Hepatocyte (in vitro differentiated cells): ENCODE measurements around the gene MACROD2. TPM values are rescaled to one million over a fixed set of nuclear protein-coding genes. Genes with fewer than 3 reads are reported as not detected.

ENCODE experiments used
- DNase-seq: peaks from one replicate; pipeline ENCODE4 v3.0.0-alpha.2; 2016; ENCODE audit warnings: low spot score
- H2AFZ ChIP-seq: fragments of 200-600 bp; sonication (generic); 2 replicates; pipeline ENCODE4 v1.6.0; 2016; ENCODE audit warnings: antibody characterized with exemption, mild to moderate bottlenecking
- H3K27ac ChIP-seq: fragments of 200-600 bp; sonication (generic); 2 replicates; pipeline ENCODE4 v1.5.1; 2016; ENCODE audit warnings: mild to moderate bottlenecking
- H3K27me3 ChIP-seq: fragments of 200-600 bp; sonication (generic); 2 replicates; pipeline ENCODE4 v1.6.1; 2016
- H3K36me3 ChIP-seq: fragments of 200-600 bp; sonication (generic); replicated peaks from 2 replicates; pipeline ENCODE4 v1.5.1; 2016; ENCODE audit warnings: low read depth; ENCODE audit not compliant: insufficient read depth
- H3K4me1 ChIP-seq: fragments of 200-600 bp; sonication (generic); 2 replicates; pipeline ENCODE4 v1.5.1; 2016; ENCODE audit warnings: mild to moderate bottlenecking, moderate library complexity; ENCODE audit not compliant: insufficient read depth
- H3K4me2 ChIP-seq: fragments of 200-600 bp; sonication (generic); 2 replicates; pipeline ENCODE4 v1.6.0; 2016
- H3K4me3 ChIP-seq: fragments of 200-600 bp; sonication (generic); 2 replicates; pipeline ENCODE4 v1.5.1; 2016; ENCODE audit warnings: mild to moderate bottlenecking
- H3K79me2 ChIP-seq: fragments of 200-600 bp; sonication (generic); 2 replicates; pipeline ENCODE4 v1.6.0; 2017; ENCODE audit warnings: mild to moderate bottlenecking
- H3K9me2 ChIP-seq: fragments of 200-600 bp; sonication (generic); replicated peaks from 2 replicates; pipeline ENCODE4 v1.6.0; 2017; ENCODE audit warnings: mild to moderate bottlenecking; ENCODE audit not compliant: insufficient read depth
- H3K9me3 ChIP-seq: fragments of 200-600 bp; sonication (generic); 2 replicates; pipeline ENCODE4 v1.5.1; 2016; ENCODE audit warnings: low read depth, mild to moderate bottlenecking
- H4K20me1 ChIP-seq: fragments of 200-600 bp; sonication (generic); 2 replicates; pipeline ENCODE4 v1.6.0; 2016; ENCODE audit warnings: mild to moderate bottlenecking; ENCODE audit not compliant: insufficient read depth, poor library complexity, severe bottlenecking
- EZH2 ChIP-seq: fragments of 200-600 bp; sonication (generic); IDR thresholded peaks from 2 replicates; pipeline ENCODE4 v1.6.1; 2016; ENCODE audit warnings: antibody characterized with exemption, mild to moderate bottlenecking, borderline replicate concordance
- EZH2phosphoT487 ChIP-seq: fragments of 200-600 bp; sonication (generic); IDR thresholded peaks from one replicate; pipeline ENCODE4 v1.6.1; 2018; ENCODE audit warnings: antibody characterized with exemption, mild to moderate bottlenecking, low read depth, moderate library complexity; ENCODE audit not compliant: unreplicated experiment, severe bottlenecking
- WGBS: methylation state at CpG from one replicate; pipeline ENCODE4 v1.1.6; 2016; ENCODE audit warnings: low lambda C conversion rate; ENCODE audit errors: missing lambda C conversion rate; 5-methylcytosine and 5-hydroxymethylcytosine counted together
- polyA plus RNA-seq: library from polyadenylated mRNA; unstranded; fragments of >200 nt; fragmentation: Nextera tagmentation; extraction: Ambion mirVana; gene quantifications from 2 replicates; pipeline ENCODE4 v1.2.1, GENCODE V29; 2016
- total RNA-seq: library from RNA; depleted of rRNA; stranded (reverse); fragments of >200 nt; gene quantifications from 2 replicates; pipeline ENCODE4 v1.2.3, GENCODE V29; 2014
- TF ChIP-seq, protein P1 (sequence below): fragments of 200-600 bp; sonication (generic); IDR thresholded peaks from 2 replicates; pipeline ENCODE4 v1.5.1; 2016; ENCODE audit warnings: antibody characterized with exemption, mild to moderate bottlenecking; ENCODE audit not compliant: poor library complexity

MACROD2 gene
- total and polyA plus RNA-seq, 2 experiments from 2014 or later, result 2.4 to 3.1 TPM

DNA sequence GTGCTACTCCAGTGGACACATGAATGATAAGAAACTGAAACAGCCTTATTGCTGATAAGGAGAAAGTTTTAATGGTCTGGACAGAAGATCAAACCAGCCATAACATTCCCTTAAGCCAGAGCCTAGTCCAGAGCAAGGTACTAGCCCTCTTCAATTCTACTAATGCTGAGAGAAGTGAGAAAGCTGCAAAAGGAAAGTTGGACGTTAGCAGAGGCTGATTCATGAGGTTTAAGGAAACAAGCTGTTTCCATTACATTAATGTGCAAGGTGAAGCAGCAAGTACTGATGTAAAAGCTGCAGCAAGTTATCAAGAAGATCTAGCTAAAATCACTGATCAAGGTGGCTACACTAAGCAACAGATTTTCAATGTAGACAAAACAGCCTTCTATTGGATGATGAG, 1943.5 kb downstream of the MACROD2 start:
- 100% methylated on average over 1 of the region's 1 CpG for WGBS
- no peak overlapping the region for H3K27ac ChIP-seq
- no peak for DNase-seq
- no peaks in the 10 kb centered on the region for H3K4me1 ChIP-seq
- H2AFZ ChIP-seq, result no peak overlapping the region
- H4K20me1 ChIP-seq, result no peaks in the 10 kb centered on the region
- no peaks in the 10 kb centered on the region for H3K27me3 ChIP-seq
- H3K9me3 ChIP-seq, result peaks cover 7% of the 10 kb centered on the region
- no peaks in the 10 kb centered on the region for H3K9me2 ChIP-seq
- no peak overlapping the region for H3K4me2 ChIP-seq
- H3K4me3 ChIP-seq, result no peak overlapping the region
- H3K79me2 ChIP-seq, result no peaks in the 10 kb centered on the region
- TF ChIP-seq, protein P1, sequence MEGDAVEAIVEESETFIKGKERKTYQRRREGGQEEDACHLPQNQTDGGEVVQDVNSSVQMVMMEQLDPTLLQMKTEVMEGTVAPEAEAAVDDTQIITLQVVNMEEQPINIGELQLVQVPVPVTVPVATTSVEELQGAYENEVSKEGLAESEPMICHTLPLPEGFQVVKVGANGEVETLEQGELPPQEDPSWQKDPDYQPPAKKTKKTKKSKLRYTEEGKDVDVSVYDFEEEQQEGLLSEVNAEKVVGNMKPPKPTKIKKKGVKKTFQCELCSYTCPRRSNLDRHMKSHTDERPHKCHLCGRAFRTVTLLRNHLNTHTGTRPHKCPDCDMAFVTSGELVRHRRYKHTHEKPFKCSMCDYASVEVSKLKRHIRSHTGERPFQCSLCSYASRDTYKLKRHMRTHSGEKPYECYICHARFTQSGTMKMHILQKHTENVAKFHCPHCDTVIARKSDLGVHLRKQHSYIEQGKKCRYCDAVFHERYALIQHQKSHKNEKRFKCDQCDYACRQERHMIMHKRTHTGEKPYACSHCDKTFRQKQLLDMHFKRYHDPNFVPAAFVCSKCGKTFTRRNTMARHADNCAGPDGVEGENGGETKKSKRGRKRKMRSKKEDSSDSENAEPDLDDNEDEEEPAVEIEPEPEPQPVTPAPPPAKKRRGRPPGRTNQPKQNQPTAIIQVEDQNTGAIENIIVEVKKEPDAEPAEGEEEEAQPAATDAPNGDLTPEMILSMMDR, result no peak
- TF ChIP-seq EZH2phosphoT487, result no peak
- TF ChIP-seq EZH2, result no peak
- no peaks in the 10 kb centered on the region for H3K36me3 ChIP-seq

DNA sequence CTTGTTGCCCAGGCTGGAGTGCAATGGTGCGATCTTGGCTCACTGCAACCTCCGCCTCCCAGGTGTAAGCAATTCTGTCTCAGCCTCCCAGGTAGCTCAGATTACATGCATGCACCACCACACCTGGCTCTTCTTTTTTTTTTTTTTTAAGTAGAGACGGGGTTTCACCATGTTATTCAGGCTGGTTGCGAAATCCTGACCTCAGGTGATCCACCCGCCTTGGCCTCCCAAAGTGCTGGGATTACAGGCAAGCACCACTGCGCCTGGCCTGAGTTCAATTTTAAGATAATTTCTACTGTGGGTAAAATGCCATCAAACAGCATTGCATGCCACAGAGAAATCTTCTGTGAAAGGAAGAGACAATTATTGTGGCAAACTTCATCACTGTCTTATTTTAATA, 1944.8 kb downstream of the MACROD2 start:
- H3K79me2 ChIP-seq, result no peaks in the 10 kb centered on the region
- H3K4me2 ChIP-seq, result no peak overlapping the region
- H3K36me3 ChIP-seq, result no peaks in the 10 kb centered on the region
- H3K4me1 ChIP-seq, result no peaks in the 10 kb centered on the region
- H4K20me1 ChIP-seq, result no peaks in the 10 kb centered on the region
- no peak overlapping the region for H3K4me3 ChIP-seq
- peaks cover 7% of the 10 kb centered on the region for H3K9me3 ChIP-seq
- H2AFZ ChIP-seq, result no peak overlapping the region
- 97% methylated on average over 6 of the region's 6 CpGs for WGBS
- TF ChIP-seq EZH2phosphoT487, result no peak
- TF ChIP-seq EZH2, result no peak
- TF ChIP-seq, protein P1, result no peak
- DNase-seq, result no peak
- H3K9me2 ChIP-seq, result no peaks in the 10 kb centered on the region
- no peaks in the 10 kb centered on the region for H3K27me3 ChIP-seq
- no peak overlapping the region for H3K27ac ChIP-seq

DNA sequence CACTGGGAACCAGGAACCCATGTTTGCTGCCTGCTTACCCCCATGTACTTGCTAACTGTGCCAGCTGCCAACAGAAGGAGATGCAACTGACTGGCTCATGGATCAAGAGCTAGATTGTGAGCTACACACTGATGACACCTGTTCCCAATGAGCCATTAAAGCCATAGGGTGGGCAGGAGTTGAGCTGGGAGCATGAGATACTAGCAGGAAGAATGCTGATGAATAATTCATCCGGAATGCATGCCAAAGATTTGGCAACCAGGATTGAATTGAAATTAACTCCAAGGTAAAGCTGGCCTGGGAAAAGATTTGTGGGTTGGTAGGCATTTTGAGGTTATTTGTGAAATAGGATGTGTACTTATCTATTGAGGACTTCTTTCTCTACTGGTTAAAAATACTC, 1946.8 kb downstream of the MACROD2 start:
- WGBS, result 48% methylated on average over 1 of the region's 1 CpG
- Histone ChIP-seq H4K20me1 (no peaks in the 10 kb centered on the region), H3K79me2 (no peaks in the 10 kb centered on the region), H3K4me1 (no peaks in the 10 kb centered on the region), H3K9me3 (peaks cover 7% of the 10 kb centered on the region), H3K27me3 (no peaks in the 10 kb centered on the region), H3K9me2 (no peaks in the 10 kb centered on the region), H3K27ac (no peak overlapping the region), H3K4me3 (no peak overlapping the region), H3K36me3 (no peaks in the 10 kb centered on the region), H3K4me2 (no peak overlapping the region), H2AFZ (no peak overlapping the region)
- DNase-seq, result no peak
- TF ChIP-seq EZH2, result no peak
- no peak for TF ChIP-seq EZH2phosphoT487
- TF ChIP-seq, protein P1, result no peak

DNA sequence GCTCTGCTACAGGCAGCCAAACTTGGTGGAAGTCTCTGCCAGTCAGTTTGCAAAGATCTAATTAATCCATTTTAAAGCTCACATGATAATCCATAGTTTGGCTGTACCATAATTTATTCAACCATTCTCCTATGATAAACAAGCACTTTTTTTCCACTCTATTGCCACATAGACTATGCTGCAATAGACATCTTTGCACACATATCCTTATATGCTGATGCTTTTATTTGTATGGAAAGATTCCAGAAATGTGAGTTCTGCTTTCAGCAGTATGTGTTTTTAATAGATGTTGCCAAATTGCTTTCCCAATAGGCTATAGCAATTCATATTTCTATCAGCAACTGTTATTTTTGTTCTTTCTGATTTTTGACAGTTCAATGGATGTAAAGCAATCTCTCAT, 1950.0 kb downstream of the MACROD2 start:
- Histone ChIP-seq H3K4me2 (no peak overlapping the region), H4K20me1 (no peaks in the 10 kb centered on the region), H3K4me1 (no peaks in the 10 kb centered on the region), H3K4me3 (no peak overlapping the region), H3K9me2 (no peaks in the 10 kb centered on the region), H3K79me2 (no peaks in the 10 kb centered on the region), H3K36me3 (no peaks in the 10 kb centered on the region), H3K9me3 (no peaks in the 10 kb centered on the region), H3K27me3 (no peaks in the 10 kb centered on the region), H2AFZ (no peak overlapping the region), H3K27ac (no peak overlapping the region)
- TF ChIP-seq, protein P1, result no peak
- TF ChIP-seq EZH2phosphoT487 (no peak), EZH2 (no peak)
- no peak for DNase-seq
